CD4-positive, CD25-positive, alpha-beta regulatory T cell (primary cell): ENCODE data around the gene FUT8. TPM values are rescaled to one million over a fixed set of nuclear protein-coding genes. Genes with fewer than 3 reads are reported as not detected.

Experiments used
- ATAC-seq, 2 donors: fragments of 150-1000 bp; cut with Tn5 transposase; one replicate each; pipeline ENCODE4 v1.10.0; 2021; ENCODE audit warnings: low read depth in 2 of 2, moderate number of reproducible peaks in 2 of 2, moderate library complexity in 1 of 2
- DNase-seq, 3 donors: peaks; one replicate each; pipeline versions ENCODE4 v3.0.0 to v3.0.0-alpha.2; 2012 to 2022; ENCODE audit warnings: mixed read lengths in 1 of 3
- H3K27ac ChIP-seq: one replicate; pipeline ENCODE4 v1.7.0; 2013; ENCODE audit warnings: mild to moderate bottlenecking, low read length; ENCODE audit not compliant: insufficient read depth, poor library complexity, severe bottlenecking
- H3K27me3 ChIP-seq: one replicate; pipeline ENCODE4 v1.7.0; 2013; ENCODE audit warnings: low read length; ENCODE audit not compliant: control insufficient read depth, insufficient read depth
- H3K36me3 ChIP-seq: one replicate; pipeline ENCODE4 v1.7.0; 2013; ENCODE audit warnings: mild to moderate bottlenecking, low read length, moderate library complexity; ENCODE audit not compliant: control insufficient read depth, insufficient read depth
- H3K4me1 ChIP-seq: 2 replicates; pipeline ENCODE4 v1.7.0; 2013; ENCODE audit warnings: mild to moderate bottlenecking, low read length; ENCODE audit not compliant: insufficient read depth, control insufficient read depth, poor library complexity, severe bottlenecking
- H3K4me3 ChIP-seq: one replicate; pipeline ENCODE4 v1.7.0; 2013; ENCODE audit warnings: low read depth, mild to moderate bottlenecking, low read length, moderate library complexity
- H3K9me3 ChIP-seq, 2 experiments: 1 replicate in 1 of 2; 2 replicates in 1 of 2; pipeline ENCODE4 v1.7.0; 2013; ENCODE audit warnings: low read length in 2 of 2, mild to moderate bottlenecking in 1 of 2, moderate library complexity in 1 of 2; ENCODE audit not compliant: control insufficient read depth in 2 of 2
- H3K27ac Mint-ChIP-seq, 3 donors: one replicate each; pipeline ENCODE4 v1.8.0; 2020 to 2022; ENCODE audit warnings: mild to moderate bottlenecking in 3 of 3, mixed read lengths in 3 of 3, moderate library complexity in 2 of 3
- H3K27me3 Mint-ChIP-seq: one replicate; pipeline ENCODE4 v1.8.0; 2022; ENCODE audit warnings: mild to moderate bottlenecking, mixed read lengths
- H3K36me3 Mint-ChIP-seq: one replicate; pipeline ENCODE4 v1.8.0; 2020; ENCODE audit warnings: mixed read lengths
- H3K4me1 Mint-ChIP-seq, 4 donors: one replicate each; pipeline ENCODE4 v1.8.0; 2020 to 2022; ENCODE audit warnings: mixed read lengths in 4 of 4, mild to moderate bottlenecking in 1 of 4
- H3K4me3 Mint-ChIP-seq, 4 donors: one replicate each; pipeline ENCODE4 v1.8.0; 2020 to 2022; ENCODE audit warnings: mild to moderate bottlenecking in 4 of 4, mixed read lengths in 4 of 4, moderate library complexity in 3 of 4
- H3K9me3 Mint-ChIP-seq, 7 donors: one replicate each; pipeline ENCODE4 v1.8.0; 2020 to 2022; ENCODE audit warnings: mixed read lengths in 7 of 7, mild to moderate bottlenecking in 3 of 7, moderate library complexity in 2 of 7
- polyA plus RNA-seq, 4 donors: library from polyadenylated mRNA; unstranded; fragments of 300-500 nt; fragmentation: Illumina TruSeq; gene quantifications; one replicate each; pipeline ENCODE4 v1.2.3, GENCODE V29; 2021
- total RNA-seq: library from RNA; stranded (reverse); gene quantifications from one replicate; pipeline ENCODE4 v1.2.3, GENCODE V29; 2022

The FUT8 gene
- total and polyA plus RNA-seq, 5 donors from 2014 or later, result 15.3 to 59.2 (median 22.2) TPM

DNA sequence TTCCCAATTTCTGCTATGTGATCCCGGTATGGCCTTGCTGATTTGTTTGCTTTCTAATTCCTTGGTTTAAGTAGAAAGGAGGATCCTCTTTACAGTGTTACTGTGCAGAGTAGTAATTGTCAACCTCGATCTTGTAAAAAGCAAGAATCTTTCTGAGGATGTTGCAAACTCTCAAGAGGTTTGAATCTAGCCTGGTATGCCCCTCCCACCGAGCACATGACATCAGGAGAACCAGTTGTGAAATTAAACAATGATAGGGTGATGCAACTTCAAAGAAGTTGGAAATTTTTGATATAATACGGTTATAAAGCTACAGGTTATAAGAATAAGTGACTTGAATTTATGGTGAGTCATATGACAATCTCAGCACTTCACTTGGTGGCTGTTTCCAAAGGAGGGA, 35.0 kb upstream of the FUT8 start:
- Mint-ChIP-seq H3K9me3 (peaks cover 0 to under 1% (median 0%) of the 10 kb centered on the region in 7 donors), H3K27ac (no peak overlapping the region), H3K36me3 (no peaks in the 10 kb centered on the region), H3K27me3 (no peaks in the 10 kb centered on the region), H3K4me1 (peaks cover 0 to 12% (median 8%) of the 10 kb centered on the region in 4 donors), H3K4me3 (no peak overlapping the region)
- H3K27me3 ChIP-seq, result no peaks in the 10 kb centered on the region
- H3K4me3 ChIP-seq, result no peak overlapping the region
- H3K4me1 ChIP-seq, result peaks cover 4% of the 10 kb centered on the region
- DNase-seq, result no peak
- H3K36me3 ChIP-seq, result no peaks in the 10 kb centered on the region
- no peak overlapping the region for H3K27ac ChIP-seq
- H3K9me3 ChIP-seq, result no peaks in the 10 kb centered on the region
- no peak for ATAC-seq

GRCh38 chr14:65382586-65382985, 29.9 kb upstream of the FUT8 start:
- Mint-ChIP-seq H3K27ac (no peak overlapping the region), H3K36me3 (no peaks in the 10 kb centered on the region), H3K27me3 (no peaks in the 10 kb centered on the region), H3K9me3 (peaks cover 0 to 2% (median 0%) of the 10 kb centered on the region in 7 donors), H3K4me1 (no peaks in the 10 kb centered on the region), H3K4me3 (no peak overlapping the region)
- H3K9me3 ChIP-seq, result no peaks in the 10 kb centered on the region
- no peak for ATAC-seq
- no peaks in the 10 kb centered on the region for H3K27me3 ChIP-seq
- no peaks in the 10 kb centered on the region for H3K36me3 ChIP-seq
- H3K4me1 ChIP-seq, result no peaks in the 10 kb centered on the region
- no peak for DNase-seq
- no peak overlapping the region for H3K27ac ChIP-seq
- no peak overlapping the region for H3K4me3 ChIP-seq

DNA sequence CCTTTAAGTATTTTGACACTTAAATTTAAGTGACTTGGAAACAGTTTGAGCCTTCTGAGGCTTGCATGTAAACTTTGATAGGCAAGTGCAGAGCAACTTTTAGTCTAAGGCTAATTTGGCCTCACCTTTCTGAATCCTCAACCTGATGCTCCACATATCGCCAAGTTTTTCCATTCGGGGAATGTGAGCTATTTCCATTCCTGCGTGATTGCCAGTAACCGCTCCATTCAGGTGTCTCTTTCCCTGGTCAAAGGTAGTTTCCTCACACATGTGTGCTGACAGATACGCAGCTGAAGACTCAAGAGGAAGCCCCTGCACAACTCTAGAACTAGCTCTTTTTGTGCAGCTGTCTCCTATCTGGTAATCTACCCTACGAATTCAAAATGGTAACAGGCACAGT, 25.4 kb upstream of the FUT8 start:
- Histone ChIP-seq H3K36me3 (no peaks in the 10 kb centered on the region), H3K4me1 (no peaks in the 10 kb centered on the region), H3K27me3 (no peaks in the 10 kb centered on the region), H3K9me3 (no peaks in the 10 kb centered on the region), H3K4me3 (no peak overlapping the region), H3K27ac (no peak overlapping the region)
- Mint-ChIP-seq H3K4me3 (no peak overlapping the region), H3K4me1 (no peaks in the 10 kb centered on the region), H3K27ac (no peak overlapping the region), H3K27me3 (no peaks in the 10 kb centered on the region), H3K36me3 (no peaks in the 10 kb centered on the region), H3K9me3 (peaks cover 0 to 2% (median 0%) of the 10 kb centered on the region in 7 donors)
- DNase-seq, result no peak
- no peak for ATAC-seq

DNA sequence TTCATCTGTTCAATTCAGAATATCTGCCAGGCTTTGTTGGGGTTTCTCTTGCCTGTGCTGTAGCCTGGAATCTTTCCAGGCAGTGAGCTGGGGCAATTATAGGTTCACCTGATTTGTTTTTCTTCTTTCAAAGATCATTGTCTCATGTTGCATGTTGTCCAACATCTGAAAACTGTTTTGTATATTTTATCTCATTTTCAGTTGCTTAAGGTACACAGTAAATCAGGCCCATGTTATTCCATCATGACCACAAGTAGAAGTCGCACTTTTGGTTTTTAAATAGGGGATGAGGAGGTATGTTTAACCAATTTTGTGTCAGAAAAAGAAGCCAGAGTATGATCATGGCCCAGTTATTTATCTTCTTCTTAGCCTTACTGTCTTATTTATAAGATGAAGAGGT, 24.9 kb upstream of the FUT8 start:
- Mint-ChIP-seq H3K27me3 (no peaks in the 10 kb centered on the region), H3K4me3 (no peak overlapping the region), H3K9me3 (peaks cover 0 to 3% (median 0%) of the 10 kb centered on the region in 7 donors), H3K27ac (no peak overlapping the region), H3K36me3 (no peaks in the 10 kb centered on the region), H3K4me1 (no peaks in the 10 kb centered on the region)
- no peaks in the 10 kb centered on the region for H3K27me3 ChIP-seq
- no peak overlapping the region for H3K27ac ChIP-seq
- H3K4me1 ChIP-seq, result no peaks in the 10 kb centered on the region
- ATAC-seq, result no peak
- no peaks in the 10 kb centered on the region for H3K9me3 ChIP-seq
- H3K4me3 ChIP-seq, result no peak overlapping the region
- no peaks in the 10 kb centered on the region for H3K36me3 ChIP-seq
- no peak for DNase-seq

DNA sequence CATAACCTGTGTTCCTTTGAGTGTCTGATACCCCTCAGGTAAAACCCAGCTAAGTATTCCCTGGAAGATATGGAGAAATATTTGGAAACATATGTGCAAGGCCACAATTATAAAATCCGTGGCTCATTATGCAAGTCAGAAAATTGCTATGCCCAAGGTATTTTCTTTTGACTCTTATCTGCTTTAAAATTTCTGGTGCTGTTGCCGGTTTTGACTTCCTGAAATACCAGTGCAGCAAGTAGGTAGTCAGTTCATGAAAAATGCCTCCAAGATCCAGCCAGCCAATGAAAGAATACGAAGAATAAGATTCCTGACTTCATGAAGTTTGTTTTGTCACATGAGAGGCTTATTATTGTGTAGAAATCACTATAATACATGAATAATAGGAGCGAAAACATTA, 20.2 kb upstream of the FUT8 start:
- no peak overlapping the region for H3K27ac Mint-ChIP-seq
- Histone ChIP-seq H3K9me3 (peaks cover 5 to 20% of the 10 kb centered on the region in 2 experiments), H3K4me3 (no peak overlapping the region), H3K27ac (no peak overlapping the region), H3K27me3 (no peaks in the 10 kb centered on the region), H3K4me1 (no peaks in the 10 kb centered on the region), H3K36me3 (no peaks in the 10 kb centered on the region)
- no peak overlapping the region for H3K4me3 Mint-ChIP-seq
- peaks cover 5% of the 10 kb centered on the region for H3K36me3 Mint-ChIP-seq
- DNase-seq (no peak), ATAC-seq (no peak)
- H3K27me3 Mint-ChIP-seq, result no peaks in the 10 kb centered on the region
- peaks cover 5 to 18% (median 7%) of the 10 kb centered on the region in 7 donors for H3K9me3 Mint-ChIP-seq
- peaks cover 0 to 1% (median 0%) of the 10 kb centered on the region in 4 donors for H3K4me1 Mint-ChIP-seq

GRCh38 chr14:65396082-65396910, 16.2 kb upstream of the FUT8 start:
- no peak overlapping the region for H3K27ac Mint-ChIP-seq

GRCh38 chr14:65403231-65403630, 9.3 kb upstream of the FUT8 start:
- Mint-ChIP-seq H3K27ac (no peak overlapping the region), H3K4me1 (peaks cover 0 to 4% (median 0%) of the 10 kb centered on the region in 4 donors)
- H3K4me3 ChIP-seq, result no peak overlapping the region

More at GRCh38 chr14:65396082-65396910, 16.2 kb upstream of the FUT8 start:
- Histone ChIP-seq H3K9me3 (peaks cover 5 to 20% of the 10 kb centered on the region in 2 experiments), H3K27ac (no peak overlapping the region), H3K4me1 (no peaks in the 10 kb centered on the region), H3K36me3 (no peaks in the 10 kb centered on the region), H3K27me3 (no peaks in the 10 kb centered on the region), H3K4me3 (no peak overlapping the region)
- Mint-ChIP-seq H3K27me3 (no peaks in the 10 kb centered on the region), H3K36me3 (peaks cover 5% of the 10 kb centered on the region), H3K4me1 (peaks cover 0 to 4% (median under 1%) of the 10 kb centered on the region in 4 donors), H3K4me3 (no peak overlapping the region), H3K9me3 (peaks cover 5 to 20% (median 8%) of the 10 kb centered on the region in 7 donors)
- DNase-seq, result no peak
- ATAC-seq, result no peak

DNA sequence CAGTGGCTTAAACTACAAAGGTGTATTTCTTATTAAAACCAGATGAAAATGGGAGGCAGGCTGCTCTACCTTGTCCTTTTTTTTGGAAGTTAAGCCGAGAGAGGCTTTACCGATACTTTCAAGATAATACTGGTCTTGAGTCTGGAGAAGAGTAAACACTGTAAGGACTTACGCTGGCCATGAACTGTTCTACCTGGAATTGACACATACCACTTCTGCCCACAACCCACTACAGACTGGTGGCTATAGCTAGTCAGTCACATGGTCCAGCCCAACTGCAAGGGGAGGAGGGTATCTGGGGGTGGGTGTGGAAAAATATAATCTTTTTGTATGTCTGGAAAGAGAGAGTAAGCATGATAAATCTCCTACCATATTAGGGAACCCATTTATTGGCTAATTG, 4.4 kb upstream of the FUT8 start:
- no peak overlapping the region for H3K4me3 ChIP-seq
- Mint-ChIP-seq H3K4me1 (peaks cover 8 to 21% (median 14%) of the 10 kb centered on the region in 4 donors), H3K9me3 (no peaks in the 10 kb centered on the region), H3K4me3 (peak overlapping the region in 1 of 4 donors; percentile 73), H3K27me3 (no peaks in the 10 kb centered on the region), H3K36me3 (no peaks in the 10 kb centered on the region), H3K27ac (no peak overlapping the region)
- H3K36me3 ChIP-seq, result no peaks in the 10 kb centered on the region
- H3K9me3 ChIP-seq, result no peaks in the 10 kb centered on the region
- H3K27me3 ChIP-seq, result no peaks in the 10 kb centered on the region
- DNase-seq (no peak), ATAC-seq (no peak)
- no peak overlapping the region for H3K27ac ChIP-seq
- peaks cover 7% of the 10 kb centered on the region for H3K4me1 ChIP-seq

More at GRCh38 chr14:65403231-65403630, 9.3 kb upstream of the FUT8 start:
- H3K27ac ChIP-seq, result no peak overlapping the region
- no peak for DNase-seq
- Mint-ChIP-seq H3K4me3 (no peak overlapping the region), H3K36me3 (no peaks in the 10 kb centered on the region), H3K9me3 (peaks cover 0 to 1% (median 0%) of the 10 kb centered on the region in 7 donors), H3K27me3 (no peaks in the 10 kb centered on the region)
- H3K9me3 ChIP-seq, result no peaks in the 10 kb centered on the region
- H3K4me1 ChIP-seq, result no peaks in the 10 kb centered on the region
- H3K36me3 ChIP-seq, result no peaks in the 10 kb centered on the region
- H3K27me3 ChIP-seq, result no peaks in the 10 kb centered on the region
- no peak for ATAC-seq
